Body of pancreas (tissue), 4 donors: Measurements from ENCODE around the gene CCN5. TPM values are rescaled to one million over a fixed set of nuclear protein-coding genes. Genes with fewer than 3 reads are reported as not detected.
A peak's percentile ranks its signal among the peaks of the same experiment; 100 is the strongest.
"Not testable (repeated sequence)": the region's sequence is repeated elsewhere in the genome, so short reads cannot be mapped to it uniquely, and the experiment has no call there.

Experiments
- ATAC-seq: fragments of 150-250 bp; one replicate; pipeline ENCODE4 v1.9.1; 2016
- DNase-seq, 4 donors: peaks; one replicate each; pipeline ENCODE4 v3.0.0-alpha.2; 2019
- H3K27ac ChIP-seq, 4 donors: fragments of 200-600 bp; sonication (generic); 1 replicate in 3 of 4; 2 replicates in 1 of 4; pipeline versions ENCODE4 v1.5.1 to v1.6.1; 2016 to 2019; ENCODE audit warnings: mild to moderate bottlenecking in 1 of 4, mixed read lengths in 1 of 4, moderate library complexity in 1 of 4
- H3K27me3 ChIP-seq, 2 donors: fragments of 200-600 bp; sonication (generic); one replicate each; pipeline ENCODE4 v1.6.0; 2016; ENCODE audit warnings: mild to moderate bottlenecking in 1 of 2
- H3K36me3 ChIP-seq, 2 donors: fragments of 200-600 bp; sonication (generic); replicated peaks in 1 of 2; 2 replicates each; pipeline ENCODE4 v1.5.1; 2016; ENCODE audit warnings: low read depth in 2 of 2; ENCODE audit not compliant: insufficient read depth in 1 of 2
- H3K4me1 ChIP-seq: fragments of 200-600 bp; sonication (generic); one replicate; pipeline ENCODE4 v1.6.0; 2016
- H3K4me3 ChIP-seq, 2 donors: fragments of 200-600 bp; sonication (generic); 1 replicate in 1 of 2; 2 replicates in 1 of 2; pipeline ENCODE4 v1.5.1; 2016 to 2019
- H3K9me3 ChIP-seq, 3 donors: fragments of 200-600 bp; sonication (generic); 1 replicate in 2 of 3; 2 replicates in 1 of 3; pipeline ENCODE4 v1.5.1; 2016
- CTCF ChIP-seq, 7 experiments: fragments of 450-650 bp in 4 of 7; fragments of 200-600 bp in 3 of 7; sonication (generic) in 3 of 7; IDR thresholded peaks; one replicate each; pipeline ENCODE4 v1.5.1; 2016 to 2019; ENCODE audit warnings: antibody characterized with exemption in 7 of 7
- POLR2A ChIP-seq, 3 donors: fragments of 450-650 bp; IDR thresholded peaks; one replicate each; pipeline ENCODE4 v1.6.1; 2016; ENCODE audit warnings: antibody characterized with exemption in 3 of 3, mild to moderate bottlenecking in 2 of 3
- WGBS, 2 donors: methylation state at CpG; one replicate each; pipeline ENCODE4 v1.1.5; 2017; 5-methylcytosine and 5-hydroxymethylcytosine counted together
- intact Hi-C: fragments of 100-400 bp; cut with DNase I; formaldehyde crosslinking; loops from one replicate; pipeline ENCODE4 v1.15.1; 2023
- total RNA-seq, 2 donors: library from RNA; depleted of rRNA; stranded (reverse); fragments of >200 nt; gene quantifications; one replicate each; pipeline ENCODE4 v1.1.0, GENCODE V29; 2016

Gene CCN5, protein sequence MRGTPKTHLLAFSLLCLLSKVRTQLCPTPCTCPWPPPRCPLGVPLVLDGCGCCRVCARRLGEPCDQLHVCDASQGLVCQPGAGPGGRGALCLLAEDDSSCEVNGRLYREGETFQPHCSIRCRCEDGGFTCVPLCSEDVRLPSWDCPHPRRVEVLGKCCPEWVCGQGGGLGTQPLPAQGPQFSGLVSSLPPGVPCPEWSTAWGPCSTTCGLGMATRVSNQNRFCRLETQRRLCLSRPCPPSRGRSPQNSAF
- total RNA-seq: 10 to 100 TPM in 1 of 2 donors, 1 to 10 TPM in 1; 7.9 to 18.2 TPM

- Histone ChIP-seq H3K9me3 (no peaks in the 10 kb centered on the region), H3K27me3 (no peaks in the 10 kb centered on the region), H3K4me1 (peaks cover 11% of the 10 kb centered on the region), H3K27ac (no peak within 1 kb of the TSS), H3K4me3 (no peak within 1 kb of the TSS), H3K36me3 (no peaks in the 10 kb centered on the region)
- ATAC-seq (peak; percentile 88), DNase-seq (peak; percentile 76 to 87 (median 82))
- intact Hi-C loops: no loop called here
- 34 to 57% methylated on average over 8 to 27 of the region's 28 CpGs for WGBS, 2 donors
- TF ChIP-seq POLR2A (IDR thresholded peaks at IDR 0.05) (no peak), CTCF (IDR thresholded peaks at IDR 0.05) (no peak)
Measured at GRCh38 chr20:44714701-44715498, at the start of gene CCN5. TSS of gene CCN5 (plus strand) at chr20:44715369. CDS start at chr20:44715391, 22 bp downstream.

- H3K9me3 ChIP-seq: no peaks in the 10 kb centered on the region
- no peak overlapping the region for H3K27ac ChIP-seq
- no peak for TF ChIP-seq POLR2A (IDR thresholded peaks at IDR 0.05)
- no peak for TF ChIP-seq CTCF (IDR thresholded peaks at IDR 0.05)
- no peaks in the 10 kb centered on the region for H3K27me3 ChIP-seq
- no peak for DNase-seq
- ATAC-seq: no peak
- no peaks in the 10 kb centered on the region for H3K36me3 ChIP-seq
- no peaks in the 10 kb centered on the region for H3K4me1 ChIP-seq
- no peak overlapping the region for H3K4me3 ChIP-seq
- intact Hi-C loops: no loop called here
- 76 to 91% methylated on average over 3 of the region's 3 CpGs for WGBS, 2 donors
Measured at GRCh38 chr20:44666066-44666465, 49.1 kb upstream of the CCN5 start.

DNA sequence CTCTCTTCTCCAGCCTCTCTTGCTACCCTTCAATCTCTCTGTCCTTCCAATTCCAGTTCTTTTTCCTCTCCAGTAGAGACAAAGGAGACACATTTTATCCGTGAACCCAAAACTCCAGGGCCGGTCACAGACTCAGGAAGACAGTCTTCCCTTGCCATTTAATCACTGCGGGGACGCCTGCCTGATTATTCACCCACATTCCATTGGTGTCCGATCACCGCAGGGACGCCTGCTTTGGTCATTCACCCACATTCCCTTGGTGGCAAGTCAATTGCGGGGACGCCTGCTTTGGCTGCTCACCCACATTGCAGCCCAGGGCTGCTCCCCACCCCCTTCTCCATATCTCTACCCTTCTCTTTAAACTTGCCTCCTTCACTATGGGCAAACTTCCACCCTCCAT, 44.3 kb upstream of the CCN5 start:
- ATAC-seq, H3K9me3 ChIP-seq, H3K27me3 ChIP-seq, H3K36me3 ChIP-seq, intact Hi-C loops, DNase-seq, H3K4me3 ChIP-seq, H3K4me1 ChIP-seq, H3K27ac ChIP-seq: not testable (repeated sequence)
- 65% methylated on average over 9 of the region's 9 CpGs for WGBS, 2 donors

DNA sequence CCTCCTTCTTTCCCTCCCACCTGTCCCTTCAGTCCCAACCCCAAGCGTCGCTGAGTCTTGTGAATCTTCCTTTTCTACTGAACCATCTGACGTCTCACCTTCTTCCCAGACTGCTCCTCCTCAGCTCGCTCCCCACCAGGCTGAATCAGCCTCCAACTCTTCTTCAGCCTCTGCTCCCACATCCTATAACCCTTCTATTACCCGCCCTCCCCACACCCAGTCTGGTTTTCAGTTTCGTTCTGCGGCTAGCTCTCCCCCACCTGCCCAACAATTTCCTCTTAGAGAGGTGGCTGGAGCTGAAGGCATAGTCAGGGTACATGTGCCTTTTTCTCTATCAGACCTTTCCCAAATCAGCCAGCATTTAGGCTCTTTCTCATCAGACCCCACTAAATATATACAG, 43.6 kb upstream of the CCN5 start:
- H3K4me1 ChIP-seq, H3K27me3 ChIP-seq, H3K9me3 ChIP-seq, DNase-seq, H3K4me3 ChIP-seq, intact Hi-C loops, ATAC-seq, H3K36me3 ChIP-seq, H3K27ac ChIP-seq: not testable (repeated sequence)
- WGBS, 2 donors: 62 to 74% methylated on average over 6 of the region's 7 CpGs

DNA sequence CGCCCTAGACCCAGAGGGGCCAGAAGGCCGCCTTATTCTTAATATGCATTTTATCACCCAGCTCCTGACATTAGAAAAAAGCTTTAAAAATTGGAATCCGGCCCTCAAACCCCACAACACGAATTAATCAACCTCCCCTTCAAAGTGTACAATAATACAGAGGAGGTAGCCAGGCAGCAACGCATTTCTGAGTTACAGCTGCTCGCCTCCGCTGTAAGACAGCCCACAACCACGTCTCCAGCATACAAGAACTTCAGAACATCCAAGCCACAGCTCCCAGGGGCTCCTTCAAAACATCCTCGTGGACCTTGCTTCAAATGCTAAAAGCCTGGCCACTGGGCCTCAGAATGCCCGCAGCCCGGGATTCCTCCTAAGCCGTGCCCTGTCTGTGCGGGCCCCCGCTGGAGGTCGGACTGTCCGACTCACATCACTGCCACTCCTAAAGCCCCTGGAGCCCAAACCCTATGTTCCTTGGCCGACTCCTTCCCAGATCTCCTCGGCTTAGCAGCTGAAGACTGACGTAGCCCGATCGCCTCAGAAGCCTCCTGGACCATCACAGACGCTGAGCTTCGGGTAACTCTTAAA, 42.8 kb upstream of the CCN5 start:
- H3K4me1 ChIP-seq, H3K9me3 ChIP-seq, ATAC-seq, DNase-seq, H3K36me3 ChIP-seq, intact Hi-C loops, H3K4me3 ChIP-seq, H3K27me3 ChIP-seq, H3K27ac ChIP-seq: not testable (repeated sequence)
- WGBS, 2 donors: 75 to 81% methylated on average over 21 to 23 of the region's 23 CpGs

GRCh38 chr20:44678242-44678641, 36.9 kb upstream of the CCN5 start:
- Histone ChIP-seq H3K4me3 (no peak overlapping the region), H3K27ac (no peak overlapping the region), H3K27me3 (no peaks in the 10 kb centered on the region), H3K4me1 (no peaks in the 10 kb centered on the region), H3K36me3 (no peaks in the 10 kb centered on the region), H3K9me3 (no peaks in the 10 kb centered on the region)
- TF ChIP-seq POLR2A (IDR thresholded peaks at IDR 0.05) (no peak), CTCF (IDR thresholded peaks at IDR 0.05) (no peak)
- intact Hi-C loops: no loop called here
- DNase-seq (no peak), ATAC-seq (no peak)
- 65% methylated on average over 2 of the region's 2 CpGs; no CpG with 5 or more reads in 1 of the 2 donors for WGBS, 2 donors
